ENCODE measurements around the gene PHC2. TPM values are rescaled to one million over a fixed set of nuclear protein-coding genes. Genes with fewer than 3 reads are reported as not detected.

Gene PHC2
- total RNA-seq, 4 donors from 2014 or later = 52.7 to 68.9 (median 59.8) TPM

DNA sequence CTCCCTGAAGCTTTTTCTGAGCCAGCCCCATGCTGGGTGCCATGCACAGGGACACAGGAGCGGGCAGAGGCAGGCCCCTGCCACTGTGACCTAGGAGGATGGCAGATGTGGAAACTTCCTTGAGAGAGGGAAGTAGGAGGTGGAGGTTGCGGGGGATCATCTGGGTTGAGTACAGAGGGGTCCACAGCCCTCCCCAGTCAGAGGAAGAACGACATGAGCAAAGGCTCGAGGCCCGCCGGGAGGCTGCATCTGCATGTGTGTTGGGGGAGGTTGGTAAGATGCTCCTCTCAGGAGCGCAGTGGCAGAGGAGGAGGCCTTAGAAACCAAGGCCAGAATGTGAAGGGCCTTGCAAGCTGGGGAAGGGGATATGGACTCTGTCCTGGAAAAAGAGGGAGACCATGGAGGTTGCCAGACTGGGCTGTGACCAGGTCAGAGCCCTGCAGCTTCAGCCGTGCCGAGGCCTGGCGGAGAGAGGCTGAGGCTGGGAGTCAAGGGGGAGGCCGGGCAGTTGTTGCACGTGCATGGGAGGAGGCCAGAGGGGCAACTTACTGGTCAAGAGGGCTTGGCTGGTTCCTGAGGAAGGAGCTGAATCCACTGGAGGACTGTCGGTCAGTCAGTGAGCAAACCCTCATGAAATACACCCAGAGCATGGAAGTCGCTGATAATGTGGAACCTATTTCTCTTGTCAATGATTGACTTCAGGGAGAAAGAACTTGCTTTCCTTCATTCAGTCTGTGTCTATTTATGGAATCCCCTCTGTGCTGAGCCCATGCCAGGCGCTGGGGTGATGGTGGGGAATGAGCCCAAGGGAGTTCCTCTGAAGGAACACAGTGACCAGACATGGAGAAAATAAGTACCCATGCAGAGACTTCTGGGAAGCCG, 141.7 kb downstream of the PHC2 start:
- H3K27me3 ChIP-seq = no peaks in the 10 kb centered on the region
- intact Hi-C loops (cut with DNase I; ENCODE audit: low total_unique reads) = loop anchor here (5.0 kb wide), 1 partner anchor 777 kb away; no protein-coding TSS in a partner anchor
- no peak overlapping the region for H3K4me3 ChIP-seq
- no peaks in the 10 kb centered on the region for H3K9me3 ChIP-seq
- in situ Hi-C loops (cut with MboI; ENCODE audit: low pct_ligation_motif_present in 1 of 4, low pct_unique_long_range_greater_than_20kb in 1 of 4, low sequenced_read_pairs in 3 of 4) = loop anchor here in 1 of 4 donors (25.0 kb wide), 1 partner anchor 173 kb away; the partner anchor contains the start of gene ZSCAN20
- peaks cover 0 to 3% (median 0%) of the 10 kb centered on the region in 4 donors for H3K36me3 ChIP-seq
- no peak for DNase-seq
- WGBS, 2 donors (ENCODE audit: low coverage in 1 of 2) = 80 to 94% methylated on average over 1 to 16 of the region's 16 CpGs
- H3K4me1 ChIP-seq = peaks cover 0 to 7% (median 2%) of the 10 kb centered on the region in 4 donors
- H3K27ac ChIP-seq = no peak overlapping the region
- no peak for TF ChIP-seq POLR2A (IDR thresholded peaks at IDR 0.05)
- no peak for TF ChIP-seq EP300 (IDR thresholded peaks at IDR 0.05; ENCODE audit: low read depth)
- no peak for TF ChIP-seq CTCF (IDR thresholded peaks at IDR 0.05)
- no peak for TF ChIP-seq POLR2AphosphoS5 (IDR thresholded peaks at IDR 0.05)

DNA sequence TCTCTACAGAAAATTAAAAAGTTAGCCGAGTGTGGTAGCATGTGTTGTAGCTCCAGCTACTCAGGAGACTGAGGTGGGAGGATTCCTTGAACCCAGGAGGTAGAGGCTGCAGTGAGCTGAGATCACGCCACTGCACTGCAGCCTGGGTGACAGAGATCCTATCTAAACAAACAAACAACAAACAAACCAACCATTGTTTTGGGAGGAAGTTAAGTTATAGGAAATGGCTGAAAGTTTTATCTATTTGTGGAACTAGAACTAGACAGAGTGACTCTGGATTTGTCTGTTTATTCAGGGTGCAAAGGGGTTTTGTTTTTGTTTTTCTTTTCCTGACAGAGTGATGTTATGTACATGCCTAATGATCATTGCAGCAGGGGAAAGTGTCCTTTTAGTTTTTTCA, 143.6 kb downstream of the PHC2 start:
- in situ Hi-C loops (cut with MboI; ENCODE audit: low pct_ligation_motif_present in 1 of 4, low pct_unique_long_range_greater_than_20kb in 1 of 4, low sequenced_read_pairs in 3 of 4) (loop anchor here in 1 of 4 donors (25.0 kb wide), 1 partner anchor 175 kb away; the partner anchor contains the start of gene ZSCAN20), intact Hi-C loops (cut with DNase I; ENCODE audit: low total_unique reads) (loop anchor here (5.0 kb wide), 1 partner anchor 775 kb away; no protein-coding TSS in a partner anchor)
- Histone ChIP-seq H3K36me3 (peaks cover 0 to 6% (median 0%) of the 10 kb centered on the region in 4 donors), H3K27me3 (no peaks in the 10 kb centered on the region), H3K4me3 (no peak overlapping the region), H3K9me3 (no peaks in the 10 kb centered on the region), H3K27ac (no peak overlapping the region), H3K4me1 (no peaks in the 10 kb centered on the region)
- WGBS, 2 donors (ENCODE audit: low coverage in 1 of 2) = 76 to 83% methylated on average over 2 of the region's 2 CpGs
- DNase-seq = no peak
- TF ChIP-seq POLR2AphosphoS5 (IDR thresholded peaks at IDR 0.05) = no peak

GRCh38 chr1:33286451-33287185, 144.3 kb downstream of the PHC2 start:
- Histone ChIP-seq H3K36me3 (peaks cover 0 to 11% (median 2%) of the 10 kb centered on the region in 4 donors), H3K27ac (no peak overlapping the region), H3K9me3 (no peaks in the 10 kb centered on the region), H3K4me1 (no peaks in the 10 kb centered on the region), H3K4me3 (no peak overlapping the region), H3K27me3 (no peaks in the 10 kb centered on the region)
- TF ChIP-seq POLR2A (IDR thresholded peaks at IDR 0.05) = no peak
- TF ChIP-seq CTCF (IDR thresholded peaks at IDR 0.05) = no peak
- no peak for TF ChIP-seq EP300 (IDR thresholded peaks at IDR 0.05; ENCODE audit: low read depth)
- TF ChIP-seq POLR2AphosphoS5 (IDR thresholded peaks at IDR 0.05) = no peak
- 79 to 82% methylated on average over 7 to 8 of the region's 8 CpGs for WGBS, 2 donors (ENCODE audit: low coverage in 1 of 2)
- intact Hi-C loops (cut with DNase I; ENCODE audit: low total_unique reads) (loop anchor here (5.0 kb wide), 1 partner anchor 774 kb away; no protein-coding TSS in a partner anchor), in situ Hi-C loops (cut with MboI; ENCODE audit: low pct_ligation_motif_present in 1 of 4, low pct_unique_long_range_greater_than_20kb in 1 of 4, low sequenced_read_pairs in 3 of 4) (loop anchor here in 1 of 4 donors (25.0 kb wide), 1 partner anchor 176 kb away; the partner anchor contains the start of gene ZSCAN20)
- no peak for DNase-seq

GRCh38 chr1:33284049-33284448, 146.8 kb downstream of the PHC2 start:
- H3K4me1 ChIP-seq = no peaks in the 10 kb centered on the region
- peaks cover 0 to 11% (median 3%) of the 10 kb centered on the region in 4 donors for H3K36me3 ChIP-seq
- no peak overlapping the region for H3K27ac ChIP-seq
- H3K27me3 ChIP-seq = no peaks in the 10 kb centered on the region
- WGBS, 2 donors (ENCODE audit: low coverage in 1 of 2) = 85% methylated on average over 4 to 6 of the region's 6 CpGs
- no peak overlapping the region for H3K4me3 ChIP-seq
- TF ChIP-seq POLR2AphosphoS5 (IDR thresholded peaks at IDR 0.05) = no peak
- TF ChIP-seq POLR2A (IDR thresholded peaks at IDR 0.05) = no peak
- in situ Hi-C loops (cut with MboI; ENCODE audit: low pct_ligation_motif_present in 1 of 4, low pct_unique_long_range_greater_than_20kb in 1 of 4, low sequenced_read_pairs in 3 of 4) (loop anchor here in 1 of 4 donors (25.0 kb wide), 1 partner anchor 178 kb away; the partner anchor contains the start of gene ZSCAN20), intact Hi-C loops (cut with DNase I; ENCODE audit: low total_unique reads) (no loop called here)
- no peaks in the 10 kb centered on the region for H3K9me3 ChIP-seq
- no peak for DNase-seq
